Pancreas (tissue), 10 donors: ENCODE results near the gene SFT2D1. TPM values are rescaled to one million over a fixed set of nuclear protein-coding genes. Genes with fewer than 3 reads are reported as not detected.

Experiments used
- ATAC-seq, 4 donors: fragments of 200-7000 bp; cut with Tn5 transposase; one replicate each; pipeline versions ENCODE4 v1.8.0 to v1.9.1; 2020; ENCODE audit warnings: mild to moderate bottlenecking in 4 of 4, moderate library complexity in 4 of 4
- DNase-seq, 6 donors: peaks; one replicate each; pipeline ENCODE4 v3.0.0-alpha.2; 2020
- FAIRE-seq: peaks from 2 replicates; lab custom pipeline; 2012; peaks lifted over from hg19 to GRCh38; lab: Jason Lieb, UNC
- H3K27ac ChIP-seq, 4 donors: fragments of 200-600 bp; sonication (generic); 1 replicate in 3 of 4; 2 replicates in 1 of 4; pipeline versions ENCODE4 v1.5.0 to v1.8.0; 2020
- H3K27me3 ChIP-seq, 4 donors: fragments of 200-600 bp; one replicate each; pipeline ENCODE4 v1.8.0; 2021
- H3K36me3 ChIP-seq, 3 donors: fragments of 200-600 bp; sonication (generic) in 1 of 3; one replicate each; pipeline versions ENCODE4 v1.5.0 to v1.8.0; 2020 to 2021
- H3K4me1 ChIP-seq, 3 donors: fragments of 200-600 bp; one replicate each; pipeline ENCODE4 v1.8.0; 2021
- H3K4me3 ChIP-seq, 4 donors: fragments of 200-600 bp; sonication (generic) in 2 of 4; one replicate each; pipeline versions ENCODE4 v1.5.0 to v1.8.0; 2020 to 2021
- H3K9me3 ChIP-seq, 4 donors: fragments of 200-600 bp; one replicate each; pipeline ENCODE4 v1.8.0; 2021
- CTCF ChIP-seq, 4 donors: fragments of 200-600 bp; sonication (generic) in 3 of 4; IDR thresholded peaks; one replicate each; pipeline versions ENCODE4 v1.5.0 to v1.8.0; 2021; ENCODE audit warnings: antibody characterized with exemption in 4 of 4
- WGBS, 2 donors: extraction: QIAGEN DNeasy Blood & Tissue Kit; methylation state at CpG; one replicate each; pipeline ENCODE4 v1.1.7; 2013; 5-methylcytosine and 5-hydroxymethylcytosine counted together
- intact Hi-C, 3 donors: fragments of 100-400 bp; cut with DNase I; formaldehyde crosslinking; loops; one replicate each; pipeline versions ENCODE4 v1.11.1 to v1.14.2; 2022
- polyA plus RNA-seq, 2 donors: library from polyadenylated mRNA; stranded (reverse); fragments of 200-250 nt; gene quantifications; one replicate each; pipeline ENCODE4 v1.2.3, GENCODE V29; 2013
- total RNA-seq, 6 donors: library from RNA; stranded (reverse); fragmentation: NEBNext Ultra II Directional in 4 of 6; extraction: Animal tissue kit (Norgen Biotek cat#: 25700) in 4 of 6; gene quantifications; one replicate each; pipeline versions ENCODE4 v1.2.1 to v1.2.4, GENCODE V29; 2021 to 2023
- donor health status: healthy with polysubstance abuse.
- donor health status: DM: no; HTN: no; CAD: no; lungs with moderate emphysema.
- donor health status: DM: no; HTN: no; CAD: no.
- donor health status: control.
- donor health status: control.
- donor health status: Bipolar disorder and iron deficiency.
- donor health status: DM: yes; HTN: yes; CAD: no.
- donor health status: DM: no; HTN: no; CAD: no.
- donor health status: DM: no; HTN: no; CAD: no.
- donor health status: DM: yes; HTN: yes; CAD: no.

SFT2D1 gene
- total and polyA plus RNA-seq, 8 donors, result 14.5 to 38.9 (median 24.7) TPM

- no peaks in the 10 kb centered on the region for H3K27me3 ChIP-seq
- no peaks in the 10 kb centered on the region for H3K9me3 ChIP-seq
- no peaks in the 10 kb centered on the region for H3K36me3 ChIP-seq
- DNase-seq (no peak), ATAC-seq (no peak), FAIRE-seq (no peak)
- H3K4me1 ChIP-seq, result no peaks in the 10 kb centered on the region
- 61 to 82% methylated on average over 10 of the region's 10 CpGs for WGBS, 2 donors
- no peak for TF ChIP-seq CTCF (IDR thresholded peaks at IDR 0.05)
- H3K27ac ChIP-seq, result no peak overlapping the region
- intact Hi-C loops, result no loop called here
- no peak overlapping the region for H3K4me3 ChIP-seq
These were observed 71.5 kb downstream of the SFT2D1 start for GRCh38 chr6:166270706-166271375.

Other genes starting within 250 kb of the SFT2D1 start
- not detected for gene TBXT, start 174.7 kb downstream of the SFT2D1 start, total RNA-seq
- gene TBXT, start 174.7 kb downstream of the SFT2D1 start, polyA plus RNA-seq, result not detected
- gene PRR18, start 34.2 kb downstream of the SFT2D1 start, total RNA-seq, result under 1 TPM; 0.06 to 0.61 (median 0.38) TPM
- under 1 TPM; 0.23 to 0.40 TPM for gene PRR18, start 34.2 kb downstream of the SFT2D1 start, polyA plus RNA-seq
- 10 to 100 TPM; 17.0 to 33.0 (median 24.0) TPM for gene MPC1, start 40.4 kb upstream of the SFT2D1 start, total RNA-seq
- gene MPC1, start 40.4 kb upstream of the SFT2D1 start, polyA plus RNA-seq, result 10 to 100 TPM; 42.6 to 56.3 TPM
- 1 to 10 TPM in 4 of 6 donors, under 1 TPM in 2; 0.72 to 3.1 (median 1.6) TPM for gene RAMACL, start 244.1 kb upstream of the SFT2D1 start, total RNA-seq
- gene RAMACL, start 244.1 kb upstream of the SFT2D1 start, polyA plus RNA-seq, result under 1 TPM; 0.33 to 0.49 TPM